K562 (cell line): ENCODE measurements around the gene LRCOL1. TPM values are rescaled to one million over a fixed set of nuclear protein-coding genes. Genes with fewer than 3 reads are reported as not detected.

Source experiments
- ATAC-seq: fragments of 200-7000 bp; cut with Tn5 transposase; 3 replicates; pipeline ENCODE4 v1.9.1; 2020; ENCODE audit warnings: moderate library complexity
- BruUV-seq: library from RNA; stranded (reverse); fragments of 400-500 nt; replicated peaks from 2 replicates; lab custom pipeline; 2021; lab: Mats Ljungman, UMichigan
- CTCF ChIA-PET: fragments of 300-600 bp; formaldehyde crosslinking; extraction: SDS; loops from one replicate; lab custom pipeline; 2021; ENCODE audit warnings: low intra/inter-chr PET ratio; lab: Yijun Ruan, JAX
- POLR2A ChIA-PET: fragments of 300-600, 350-650 bp; sonication (Branson Sonifier 250); formaldehyde crosslinking; extraction: SDS; loops from one replicate; lab custom pipeline; 2021; ENCODE audit warnings: antibody characterized with exemption, inconsistent platforms; lab: Yijun Ruan, JAX
- DNase-seq, 4 experiments: peaks; one replicate each; pipeline versions ENCODE4 v3.0.0 to v3.0.0-alpha.2; 2011 to 2018; ENCODE audit warnings: low spot score in 3 of 4, mixed read lengths in 3 of 4; ENCODE audit errors: extremely low read depth in 1 of 4
- FAIRE-seq: peaks from 2 replicates; lab custom pipeline; 2011; peaks lifted over from hg19 to GRCh38; lab: Jason Lieb, UNC
- H2AFZ ChIP-seq: 2 replicates; pipeline ENCODE4 v1.6.0; 2011; ENCODE audit warnings: low read depth, low read length, control low read depth, inconsistent platforms
- H3K27ac ChIP-seq: fragments of 200-600 bp; 3 replicates; pipeline ENCODE4 v1.8.0; 2011; ENCODE audit warnings: low read depth, mild to moderate bottlenecking, control low read depth, inconsistent platforms, low read length, moderate library complexity, mixed read lengths; ENCODE audit errors: extremely low read depth
- H3K27me3 ChIP-seq, 2 experiments: fragments of 300-600 bp in 1 of 2; 2 replicates in 1 of 2; 3 replicates in 1 of 2; pipeline versions ENCODE4 v1.6.0 to v1.8.0; 2011; ENCODE audit warnings: inconsistent platforms in 2 of 2, low read length in 2 of 2, mild to moderate bottlenecking in 1 of 2, mixed read lengths in 1 of 2, moderate library complexity in 1 of 2; ENCODE audit not compliant: control insufficient read depth in 2 of 2, insufficient read depth in 2 of 2
- H3K36me3 ChIP-seq: fragments of 300-600 bp; 3 replicates; pipeline ENCODE4 v1.8.0; 2011; ENCODE audit warnings: mild to moderate bottlenecking, low read length, inconsistent platforms; ENCODE audit not compliant: control insufficient read depth, insufficient read depth
- H3K4me1 ChIP-seq, 2 experiments: fragments of 200-600 bp in 1 of 2; replicated peaks in 1 of 2; 2 replicates in 1 of 2; 3 replicates in 1 of 2; pipeline versions ENCODE4 v1.5.1 to v1.8.0; 2011; ENCODE audit warnings: inconsistent platforms in 2 of 2, low read length in 2 of 2, mild to moderate bottlenecking in 1 of 2, mixed read lengths in 1 of 2, moderate library complexity in 1 of 2; ENCODE audit not compliant: control insufficient read depth in 2 of 2, insufficient read depth in 2 of 2
- H3K4me2 ChIP-seq: 2 replicates; pipeline ENCODE4 v1.6.1; 2011; ENCODE audit warnings: low read length, control low read depth, inconsistent platforms, mixed read lengths; ENCODE audit not compliant: insufficient read depth
- H3K4me3 ChIP-seq: fragments of 200-600 bp; sonication (generic), shearing (Covaris generic); 2 replicates; pipeline ENCODE4 v1.5.1; 2016; ENCODE audit warnings: control low read depth, inconsistent platforms
- H3K79me2 ChIP-seq: fragments of 200-600 bp; 3 replicates; pipeline ENCODE4 v1.8.0; 2011; ENCODE audit warnings: low read length, inconsistent platforms; ENCODE audit not compliant: control insufficient read depth, insufficient read depth
- H3K9ac ChIP-seq, 2 experiments: 2 replicates each; pipeline versions ENCODE4 v1.6.0 to v1.6.1; 2011; ENCODE audit warnings: low read depth in 2 of 2, low read length in 2 of 2, control low read depth in 1 of 2, inconsistent platforms in 1 of 2, mild to moderate bottlenecking in 1 of 2, mixed read lengths in 1 of 2; ENCODE audit not compliant: insufficient read depth in 1 of 2
- H3K9me1 ChIP-seq: one replicate; pipeline ENCODE4 v1.6.0; 2011; ENCODE audit warnings: inconsistent platforms, mild to moderate bottlenecking, low read length, moderate library complexity; ENCODE audit not compliant: control insufficient read depth, insufficient read depth
- H3K9me3 ChIP-seq: replicated peaks from 2 replicates; pipeline ENCODE4 v1.5.1; 2011; ENCODE audit warnings: low read depth, low read length, inconsistent platforms; ENCODE audit not compliant: control insufficient read depth, insufficient read depth
- H4K20me1 ChIP-seq: replicated peaks from 2 replicates; pipeline ENCODE4 v1.6.1; 2011; ENCODE audit warnings: low read length, inconsistent platforms, mixed read lengths; ENCODE audit not compliant: control insufficient read depth, insufficient read depth
- ATF7 ChIP-seq: fragments of 450-650 bp; IDR thresholded peaks from 2 replicates; pipeline ENCODE4 v1.7.1; 2014; ENCODE audit warnings: mild to moderate bottlenecking, moderate library complexity
- CBX2 ChIP-seq: fragments of 200-600 bp; sonication (generic); IDR thresholded peaks from one replicate; pipeline ENCODE4 v1.6.1; 2012; ENCODE audit warnings: mild to moderate bottlenecking, low read length, inconsistent platforms; ENCODE audit not compliant: insufficient read depth, poor library complexity, severe bottlenecking
- NRF1 ChIP-seq, 2 experiments: fragments of 450-650 bp; IDR thresholded peaks in 1 of 2; conservative IDR thresholded peaks in 1 of 2; 2 replicates each; pipeline ENCODE4 v1.6.1; 2014; ENCODE audit warnings: mild to moderate bottlenecking in 2 of 2
- POLR3G ChIP-seq: IDR thresholded peaks from 2 replicates; pipeline ENCODE4 v1.6.1; 2011; ENCODE audit not compliant: insufficient read length, insufficient replicate concordance; ENCODE audit errors: extremely low read depth
- PYGO2 ChIP-seq: fragments of 450-650 bp; IDR thresholded peaks from 2 replicates; pipeline ENCODE4 v1.6.1; 2016; ENCODE audit warnings: mild to moderate bottlenecking, missing genetic modification characterization, moderate library complexity, missing compliant biosample characterization
- ZEB2 ChIP-seq: fragments of 450-650 bp; IDR thresholded peaks from 2 replicates; pipeline ENCODE4 v1.6.1; 2016
- ZNF263 ChIP-seq: sonication (generic); formaldehyde crosslinking; IDR thresholded peaks from 2 replicates; pipeline ENCODE4 v1.8.0; 2022; ENCODE audit warnings: mild to moderate bottlenecking, missing genetic modification reagents, borderline replicate concordance
- WGBS: fragments of 100-300 bp; shearing (Covaris generic); methylation state at CpG from one replicate; pipeline ENCODE4 v1.1.6; 2016; ENCODE audit warnings: low coverage, mixed read lengths; ENCODE audit not compliant: insufficient coverage; ENCODE audit errors: missing lambda C conversion rate; 5-methylcytosine and 5-hydroxymethylcytosine counted together
- in situ Hi-C: fragments of 300-500 bp; cut with MboI; formaldehyde crosslinking; loops from 4 replicates; pipeline ENCODE4 v1.15.0; 2018; ENCODE audit warnings: inconsistent platforms, mixed read lengths
- intact Hi-C: fragments of 100-400 bp; cut with micrococcal nuclease; formaldehyde crosslinking; loops from 2 replicates; pipeline ENCODE4 v1.14.2; 2022
- polyA plus RNA-seq, 8 experiments: library from polyadenylated mRNA; depleted of rRNA in 4 of 8; stranded (reverse) in 5 of 8; unstranded in 3 of 8; fragments of >200 nt; fragmentation: Nextera tagmentation in 2 of 8; fragmentation: Illumina TruSeq in 1 of 8; extraction: Ambion mirVana in 2 of 8; extraction: Trizol in 1 of 8; gene quantifications; 2 replicates each; pipeline versions ENCODE4 v1.2.1 to v1.2.3, GENCODE V29; 2011 to 2014; ENCODE audit warnings: inconsistent platforms in 1 of 8, missing spikeins in 1 of 8
- total RNA-seq, 7 experiments: library from RNA; depleted of rRNA in 6 of 7; stranded (reverse); fragments of >200 nt in 6 of 7; fragmentation: Illumina TruSeq in 2 of 7; extraction: Trizol in 2 of 7; gene quantifications; 2 replicates each; pipeline versions ENCODE4 v1.2.1 to v1.2.3, GENCODE V29; 2011 to 2021; ENCODE audit warnings: low replicate concordance in 1 of 7
- TF ChIP-seq, protein P1 (sequence below), 3 experiments: IDR thresholded peaks in 2 of 3; conservative IDR thresholded peaks in 1 of 3; 2 replicates each; pipeline ENCODE4 v1.5.1; 2011 to 2012; ENCODE audit warnings: low read length in 3 of 3, mild to moderate bottlenecking in 3 of 3, control low read depth in 2 of 3, improper control_type of control experiment in 1 of 3, inconsistent platforms in 1 of 3, low read depth in 1 of 3, mixed read lengths in 1 of 3, moderate library complexity in 1 of 3; ENCODE audit not compliant: insufficient read depth in 2 of 3
- TF ChIP-seq, protein P2 (sequence below): fragments of 450-650 bp; IDR thresholded peaks from 2 replicates; pipeline ENCODE4 v1.6.1; 2018; ENCODE audit not compliant: partially characterized antibody

Gene LRCOL1
- total and polyA plus RNA-seq, 9 of the 15 experiments (the other 6 are each of a cell fraction or from before 2014, with no cell fraction given) = not detected

DNA sequence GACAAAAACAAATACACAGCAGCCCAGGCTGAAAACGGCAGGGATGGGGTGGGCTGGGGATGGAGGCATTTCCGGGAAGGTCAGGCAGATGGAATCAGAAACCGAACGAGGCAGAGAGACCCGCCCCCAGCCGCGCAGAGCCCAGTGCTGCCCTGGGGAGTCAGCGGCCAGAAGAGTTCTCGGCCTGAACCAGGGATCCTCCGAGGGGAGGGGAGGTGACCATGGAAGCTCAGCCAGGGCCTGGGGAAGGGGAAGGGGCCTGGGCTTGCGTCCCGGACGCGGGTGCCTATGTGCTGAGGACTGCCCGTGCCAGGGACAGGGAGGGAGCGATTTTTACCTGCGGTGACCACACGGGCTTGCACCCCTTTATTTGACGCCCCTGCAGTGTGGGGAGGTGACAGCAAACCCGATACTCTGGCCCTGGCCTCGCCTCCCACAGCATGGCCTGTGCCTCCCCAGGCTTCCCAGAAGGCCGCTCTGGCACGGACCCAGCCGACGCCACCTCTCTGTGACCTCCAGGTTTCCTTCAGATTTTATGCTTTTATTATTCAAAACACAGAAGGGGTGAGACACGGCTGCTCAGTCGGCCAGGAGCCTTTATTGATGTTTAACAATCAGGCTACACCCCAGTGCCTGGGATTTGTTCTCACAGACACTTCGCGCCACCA is 7.7 kb downstream of the LRCOL1 start:
- Histone ChIP-seq H3K79me2 (no peaks in the 10 kb centered on the region), H3K4me1 (peaks cover 7 to 64% of the 10 kb centered on the region in 2 experiments; a peak in 4 of 5 replicates), H4K20me1 (no peaks in the 10 kb centered on the region), H3K27ac (no peak overlapping the region), H3K9me1 (no peaks in the 10 kb centered on the region), H3K27me3 (peaks cover 30 to 61% of the 10 kb centered on the region in 2 experiments), H3K36me3 (no peaks in the 10 kb centered on the region), H3K9ac (peak overlapping the region in 1 of 2 experiments; percentile 71; a peak in 2 of 4 replicates), H2AFZ (peak overlapping the region; percentile 62), H3K9me3 (no peaks in the 10 kb centered on the region), H3K4me2 (no peak overlapping the region), H3K4me3 (no peak overlapping the region)
- FAIRE-seq (no peak), DNase-seq (no peak), ATAC-seq (peak; percentile 43)
- no TSS peak for BruUV-seq
- WGBS = 20% methylated on average over 11 of the region's 29 CpGs
- ChIA-PET CTCF (interaction anchor here (0.6 kb wide), 1 partner anchor 43 kb away, joined by 3 read pairs; no protein-coding TSS in a partner anchor), POLR2A (interaction anchor here (0.6 to 1.5 kb wide), 2 partner anchors 12 to 108 kb away, joined by 3 to 5 read pairs; partner anchors contain the start of gene PGAM5)
- intact Hi-C loops = no loop called here
- in situ Hi-C loops = loop anchor here (5.0 kb wide), 1 partner anchor 185 kb away; no protein-coding TSS in a partner anchor
- TF ChIP-seq, protein P1, sequence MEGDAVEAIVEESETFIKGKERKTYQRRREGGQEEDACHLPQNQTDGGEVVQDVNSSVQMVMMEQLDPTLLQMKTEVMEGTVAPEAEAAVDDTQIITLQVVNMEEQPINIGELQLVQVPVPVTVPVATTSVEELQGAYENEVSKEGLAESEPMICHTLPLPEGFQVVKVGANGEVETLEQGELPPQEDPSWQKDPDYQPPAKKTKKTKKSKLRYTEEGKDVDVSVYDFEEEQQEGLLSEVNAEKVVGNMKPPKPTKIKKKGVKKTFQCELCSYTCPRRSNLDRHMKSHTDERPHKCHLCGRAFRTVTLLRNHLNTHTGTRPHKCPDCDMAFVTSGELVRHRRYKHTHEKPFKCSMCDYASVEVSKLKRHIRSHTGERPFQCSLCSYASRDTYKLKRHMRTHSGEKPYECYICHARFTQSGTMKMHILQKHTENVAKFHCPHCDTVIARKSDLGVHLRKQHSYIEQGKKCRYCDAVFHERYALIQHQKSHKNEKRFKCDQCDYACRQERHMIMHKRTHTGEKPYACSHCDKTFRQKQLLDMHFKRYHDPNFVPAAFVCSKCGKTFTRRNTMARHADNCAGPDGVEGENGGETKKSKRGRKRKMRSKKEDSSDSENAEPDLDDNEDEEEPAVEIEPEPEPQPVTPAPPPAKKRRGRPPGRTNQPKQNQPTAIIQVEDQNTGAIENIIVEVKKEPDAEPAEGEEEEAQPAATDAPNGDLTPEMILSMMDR (IDR thresholded peaks at IDR 0.05 in 2 of 3, conservative IDR thresholded peaks at IDR 0.05 in 1 of 3; ENCODE audit: insufficient read depth in 2 of 3, low read depth in 1 of 3, low read length in 3 of 3) = 0 out of 6 replicates have a peak, but pooled peaks of 1 of the 3 experiments have one; percentile 2
- TF ChIP-seq PYGO2 (no peak), NRF1 (conservative IDR thresholded peaks at IDR 0.05 in 1 of 2, IDR thresholded peaks at IDR 0.05 in 1 of 2) (peak in 1 of 2 experiments; percentile 28; a peak in 2 of 4 replicates), ZNF263 (CRISPR knock-in tag) (0 out of 2 replicates have a peak, but pooled peaks have one; percentile 20), ZEB2 (no peak), ATF7 (peak; percentile 45), CBX2 (no peak), POLR3G (no peak)
- TF ChIP-seq, protein P2, sequence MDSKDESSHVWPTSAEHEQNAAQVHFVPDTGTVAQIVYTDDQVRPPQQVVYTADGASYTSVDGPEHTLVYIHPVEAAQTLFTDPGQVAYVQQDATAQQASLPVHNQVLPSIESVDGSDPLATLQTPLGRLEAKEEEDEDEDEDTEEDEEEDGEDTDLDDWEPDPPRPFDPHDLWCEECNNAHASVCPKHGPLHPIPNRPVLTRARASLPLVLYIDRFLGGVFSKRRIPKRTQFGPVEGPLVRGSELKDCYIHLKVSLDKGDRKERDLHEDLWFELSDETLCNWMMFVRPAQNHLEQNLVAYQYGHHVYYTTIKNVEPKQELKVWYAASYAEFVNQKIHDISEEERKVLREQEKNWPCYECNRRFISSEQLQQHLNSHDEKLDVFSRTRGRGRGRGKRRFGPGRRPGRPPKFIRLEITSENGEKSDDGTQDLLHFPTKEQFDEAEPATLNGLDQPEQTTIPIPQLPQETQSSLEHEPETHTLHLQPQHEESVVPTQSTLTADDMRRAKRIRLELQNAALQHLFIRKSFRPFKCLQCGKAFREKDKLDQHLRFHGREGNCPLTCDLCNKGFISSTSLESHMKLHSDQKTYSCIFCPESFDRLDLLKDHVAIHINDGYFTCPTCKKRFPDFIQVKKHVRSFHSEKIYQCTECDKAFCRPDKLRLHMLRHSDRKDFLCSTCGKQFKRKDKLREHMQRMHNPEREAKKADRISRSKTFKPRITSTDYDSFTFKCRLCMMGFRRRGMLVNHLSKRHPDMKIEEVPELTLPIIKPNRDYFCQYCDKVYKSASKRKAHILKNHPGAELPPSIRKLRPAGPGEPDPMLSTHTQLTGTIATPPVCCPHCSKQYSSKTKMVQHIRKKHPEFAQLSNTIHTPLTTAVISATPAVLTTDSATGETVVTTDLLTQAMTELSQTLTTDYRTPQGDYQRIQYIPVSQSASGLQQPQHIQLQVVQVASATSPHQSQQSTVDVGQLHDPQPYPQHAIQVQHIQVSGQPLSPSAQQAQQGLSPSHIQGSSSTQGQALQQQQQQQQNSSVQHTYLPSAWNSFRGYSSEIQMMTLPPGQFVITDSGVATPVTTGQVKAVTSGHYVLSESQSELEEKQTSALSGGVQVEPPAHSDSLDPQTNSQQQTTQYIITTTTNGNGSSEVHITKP = peak; percentile 94
